ENCODE results near the gene KRTAP1-4.
"Not testable (repeated sequence)": the region's sequence is repeated elsewhere in the genome, so short reads cannot be mapped to it uniquely, and the experiment has no call there.

Gene KRTAP1-4, protein sequence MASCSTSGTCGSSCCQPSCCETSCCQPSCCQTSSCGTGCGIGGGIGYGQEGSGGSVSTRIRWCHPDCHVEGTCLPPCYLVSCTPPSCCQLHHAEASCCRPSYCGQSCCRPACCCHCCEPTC

GRCh38 chr17:41029633-41030245 is at the start of gene KRTAP1-4:
KRTAP1-4 (minus strand) TSS chr17:41030195; CDS start chr17:41030078, 117 bp downstream.
- no peak for DNase-seq

DNA sequence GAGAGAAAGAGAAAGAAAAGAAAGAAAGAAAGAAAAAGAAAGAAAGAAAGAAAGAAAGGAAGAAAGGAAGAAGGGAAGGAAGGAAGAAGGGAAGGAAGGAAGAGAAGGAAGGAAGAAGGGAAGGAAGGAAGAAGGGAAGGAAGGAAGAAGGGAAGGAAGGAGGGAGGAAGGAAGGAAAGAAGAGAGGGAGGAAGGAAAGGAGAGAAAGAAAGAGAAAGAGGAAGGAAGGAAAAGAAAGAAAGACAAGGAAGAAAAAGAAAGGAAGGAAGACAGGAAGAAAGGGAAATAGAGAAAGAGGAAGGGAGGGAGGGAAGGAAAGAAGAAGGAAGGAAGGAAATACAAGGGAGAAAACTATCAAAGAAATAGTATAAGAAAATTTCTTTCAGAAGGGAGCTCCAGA is 46.8 kb upstream of the KRTAP1-4 start:
- no peak for DNase-seq

GRCh38 chr17:41073676-41074075 is 43.7 kb upstream of the KRTAP1-4 start:
- DNase-seq, result no peak

DNA sequence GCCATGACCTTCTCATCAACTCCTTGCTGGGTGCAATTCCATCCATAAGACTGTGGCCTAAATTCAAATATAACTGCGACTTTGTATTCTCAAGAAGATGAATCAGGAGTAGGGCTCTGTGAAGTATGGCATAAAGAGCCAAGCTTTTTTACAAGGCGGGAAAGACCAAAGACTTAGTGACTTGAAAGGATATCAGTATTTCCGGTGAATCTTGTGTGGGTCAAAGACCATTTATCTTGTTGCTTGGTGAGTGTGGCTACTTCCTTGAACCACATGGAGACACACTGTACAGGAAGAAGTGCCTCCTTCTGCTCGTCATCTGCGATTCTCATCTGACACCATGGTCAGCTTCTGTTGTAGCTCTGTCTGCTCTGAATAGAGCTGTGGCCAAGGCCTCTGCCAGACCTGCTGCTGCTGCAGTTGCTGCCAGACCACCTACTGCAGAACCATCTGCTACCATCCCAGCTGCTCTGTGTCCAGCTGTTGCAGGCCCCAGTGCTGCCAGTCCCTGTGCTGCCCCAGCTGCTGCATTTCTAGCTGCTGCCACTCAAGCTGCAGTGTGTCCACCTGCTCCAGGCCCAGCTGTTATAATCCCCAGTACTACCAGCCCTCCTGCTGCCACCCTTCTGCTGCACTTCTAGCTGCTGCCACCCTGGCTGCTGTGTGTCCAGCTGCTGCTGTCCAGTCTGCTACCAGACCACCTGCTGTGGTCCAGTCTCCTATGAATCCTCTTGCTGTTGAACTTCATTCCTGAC is 41.8 kb upstream of the KRTAP1-4 start:
- no peak for DNase-seq

DNA sequence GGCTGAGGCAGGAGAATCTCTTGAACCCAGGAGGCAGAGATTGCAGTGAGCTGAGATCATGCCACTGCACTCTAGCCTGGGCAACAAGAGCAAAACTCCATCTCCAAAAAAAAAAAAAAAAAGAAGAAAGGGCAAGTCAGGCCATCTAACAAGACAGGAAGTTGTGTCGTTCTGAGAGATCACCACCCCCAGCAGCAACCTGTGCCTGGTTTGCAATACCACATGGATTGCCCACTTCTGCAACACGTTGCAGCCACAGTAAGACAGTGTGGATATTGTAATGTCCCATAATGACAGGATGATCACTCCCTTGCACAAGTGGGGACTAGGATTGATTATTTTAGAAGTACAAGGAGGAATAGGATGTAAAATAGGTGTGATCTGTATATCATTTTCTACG is 39.0 kb upstream of the KRTAP1-4 start:
- DNase-seq, result no peak

- no peak for DNase-seq
These were observed 37.3 kb upstream of the KRTAP1-4 start for GRCh38 chr17:41067281-41067680.

DNA sequence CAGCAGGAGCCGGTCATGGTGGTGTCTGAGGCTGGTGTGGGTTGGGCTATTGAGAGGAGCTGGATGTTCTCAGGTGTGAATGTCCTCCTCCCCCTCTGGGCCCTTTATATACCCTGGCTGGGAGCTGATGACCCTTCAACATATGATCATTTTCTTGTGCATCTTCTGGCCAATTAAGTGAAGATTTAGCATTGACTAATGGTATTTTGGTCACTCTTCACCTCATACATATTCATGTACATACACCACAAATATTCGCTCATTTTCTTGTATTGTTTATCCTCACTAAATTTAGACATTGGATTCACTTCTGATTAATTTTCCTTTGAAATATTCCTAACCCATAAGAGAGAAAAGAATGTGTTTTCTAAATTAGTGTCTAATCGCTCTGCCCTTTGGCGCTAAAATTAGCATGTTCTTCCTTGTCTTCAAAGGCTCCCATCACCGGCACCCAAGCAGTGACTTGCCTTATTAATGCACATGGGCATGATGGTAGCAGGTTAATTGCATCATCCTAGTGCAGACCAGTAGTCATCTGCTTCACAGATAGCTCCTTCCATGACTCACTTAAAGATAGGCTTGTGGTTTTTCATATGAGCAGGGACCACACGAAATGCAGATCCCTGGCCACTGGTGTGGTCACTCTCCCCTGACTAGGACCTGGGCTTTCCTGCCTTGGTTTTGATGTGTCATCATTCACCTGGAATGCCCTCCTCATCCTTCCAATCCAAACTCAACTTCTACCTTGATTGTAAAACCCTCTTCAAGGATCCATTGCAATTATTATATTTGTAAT is 36.0 kb upstream of the KRTAP1-4 start, which contains the start of gene KRTAP2-4:
TSS of gene KRTAP2-4 (minus strand) at position 51 of the 796 bp plus-strand sequence. CDS start at position 17, 34 bp downstream.
- DNase-seq, result no peak

DNA sequence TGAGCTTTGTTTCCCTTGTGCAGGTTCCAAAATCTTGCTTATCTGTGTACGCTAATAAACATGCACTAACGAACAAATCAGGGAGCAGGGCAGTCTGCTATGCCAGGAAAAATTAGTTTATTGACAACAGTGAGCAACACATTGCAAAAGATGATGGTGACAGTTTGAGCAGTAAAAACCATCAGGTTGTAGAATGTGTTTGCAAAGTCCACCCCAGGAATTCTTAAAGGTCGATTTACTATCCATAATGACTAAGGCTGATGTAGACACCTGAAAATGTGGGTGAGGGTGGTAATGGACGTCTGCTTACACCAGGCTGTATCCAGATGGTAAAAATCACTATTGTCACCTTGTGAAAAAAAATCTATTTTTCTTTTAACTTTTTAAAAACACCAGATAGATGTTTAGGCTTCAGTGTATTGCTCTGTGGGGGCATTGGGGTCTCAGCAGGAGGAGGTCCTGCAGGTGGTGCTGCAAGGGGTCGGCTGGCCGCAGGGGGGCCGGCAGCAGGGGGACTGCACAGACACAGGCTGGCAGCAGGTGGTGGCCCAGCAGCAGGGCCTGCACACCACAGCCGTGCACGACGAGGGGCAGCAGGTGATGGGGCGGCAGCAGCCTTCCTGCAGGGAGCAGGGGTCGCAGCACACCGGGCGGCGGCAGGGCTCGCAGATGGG is 35.2 kb upstream of the KRTAP1-4 start:
- not testable (repeated sequence) for DNase-seq

- no peak for DNase-seq
These were observed 34.3 kb upstream of the KRTAP1-4 start for GRCh38 chr17:41064301-41064700.

GRCh38 chr17:41063449-41063848 is 33.5 kb upstream of the KRTAP1-4 start:
- no peak for DNase-seq

GRCh38 chr17:41061964-41062363 is 32.0 kb upstream of the KRTAP1-4 start:
- DNase-seq, result no peak

DNA sequence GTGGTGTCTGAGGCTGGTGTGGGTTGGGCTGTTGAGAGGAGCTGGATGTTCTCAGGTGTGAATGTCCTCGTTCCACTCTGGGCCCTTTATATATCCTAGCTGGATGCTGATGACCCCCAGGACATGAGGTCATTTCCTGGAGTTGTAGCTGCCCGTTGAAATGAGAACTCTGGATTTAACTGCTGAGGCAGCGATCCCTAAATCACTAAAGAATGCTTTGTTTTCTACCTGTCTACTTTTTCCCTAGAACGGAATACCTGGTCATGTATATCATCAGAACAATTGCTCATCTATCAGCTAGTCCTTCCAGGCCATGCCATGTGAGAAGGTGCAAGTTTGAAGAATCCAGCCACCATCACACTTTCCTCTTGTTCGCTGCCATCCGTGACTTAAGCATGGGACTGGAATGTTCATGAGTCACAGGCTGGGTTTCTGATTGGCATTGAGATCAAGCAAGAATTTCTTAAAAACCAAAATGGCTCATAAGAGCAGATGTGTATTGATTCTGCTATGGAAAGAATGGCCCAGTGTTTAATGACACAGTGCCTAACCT is 30.1 kb upstream of the KRTAP1-4 start, which contains the start of gene KRTAP2-3:
TSS of gene KRTAP2-3 (minus strand) at position 63 of the 553 bp plus-strand sequence. CDS start 64 bp downstream, outside the sequence.
- no peak for DNase-seq

GRCh38 chr17:41059276-41060051 is 29.5 kb upstream of the KRTAP1-4 start:
- DNase-seq, result not testable (repeated sequence)

GRCh38 chr17:41058741-41059140 is 28.7 kb upstream of the KRTAP1-4 start:
- DNase-seq, result no peak

- no peak for DNase-seq
These were observed 27.6 kb upstream of the KRTAP1-4 start for GRCh38 chr17:41057547-41057946.

DNA sequence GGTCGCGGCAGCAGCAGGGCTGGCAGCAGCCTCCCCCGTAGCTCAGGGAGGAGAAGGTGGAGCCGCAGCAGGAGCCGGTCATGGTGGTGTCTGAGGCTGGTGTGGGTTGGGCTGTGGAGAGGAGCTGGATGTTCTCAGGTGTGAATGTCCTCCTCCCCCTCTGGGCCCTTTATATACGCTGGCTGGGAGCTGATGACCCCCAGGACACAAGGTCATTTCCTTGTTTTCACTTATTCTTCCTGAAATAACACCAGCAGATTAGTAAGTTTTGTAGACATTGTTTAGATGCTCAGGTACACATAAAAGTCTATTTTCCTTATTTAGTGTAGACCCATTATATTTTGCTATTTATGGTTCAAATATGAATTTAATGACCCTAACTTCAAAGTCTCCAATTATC is 25.1 kb upstream of the KRTAP1-4 start, which contains the start of gene KRTAP2-2:
TSS of gene KRTAP2-2 (minus strand) at position 101 of the 400 bp plus-strand sequence. CDS start at position 82, 19 bp downstream.
- DNase-seq, result not testable (repeated sequence)

DNA sequence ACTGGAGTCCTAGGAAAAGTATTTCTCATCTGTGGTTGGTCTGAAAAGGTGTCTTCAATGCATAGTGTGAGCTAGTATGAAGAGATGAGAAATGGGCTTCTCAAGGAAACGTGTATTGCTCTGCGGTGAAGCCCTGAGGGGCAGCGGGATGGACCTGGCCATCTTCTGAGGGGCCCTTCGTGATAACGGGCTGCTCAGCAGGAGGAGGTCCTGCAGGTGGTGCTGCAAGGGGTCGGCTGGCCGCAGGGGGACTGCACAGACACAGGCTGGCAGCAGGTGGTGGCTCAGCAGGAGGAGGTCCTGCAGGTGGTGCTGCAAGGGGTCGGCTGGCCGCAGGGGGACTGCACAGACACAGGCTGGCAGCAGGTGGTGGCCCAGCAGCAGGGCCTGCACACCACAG is 24.6 kb upstream of the KRTAP1-4 start:
- not testable (repeated sequence) for DNase-seq

DNA sequence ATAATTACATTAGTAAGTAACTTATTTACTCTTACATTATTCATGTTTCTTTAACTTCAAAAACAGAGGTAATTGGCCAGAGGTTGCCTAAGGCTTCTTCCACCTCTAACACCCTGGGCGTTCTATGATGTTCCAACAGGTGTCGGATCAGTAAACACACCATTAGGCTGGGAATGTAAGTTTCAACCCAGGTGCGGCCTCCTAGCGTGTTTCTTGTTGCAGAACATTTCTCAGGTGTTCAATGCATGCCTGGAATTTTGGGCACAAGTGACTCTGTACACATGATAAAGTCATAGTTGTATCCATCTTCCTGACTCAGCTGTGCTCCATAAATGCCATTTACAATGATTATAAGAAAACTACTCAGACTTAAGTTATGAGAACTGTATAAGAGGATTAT is 24.0 kb upstream of the KRTAP1-4 start:
- DNase-seq, result no peak

GRCh38 chr17:41052566-41052965 is 22.6 kb upstream of the KRTAP1-4 start:
- no peak for DNase-seq

DNA sequence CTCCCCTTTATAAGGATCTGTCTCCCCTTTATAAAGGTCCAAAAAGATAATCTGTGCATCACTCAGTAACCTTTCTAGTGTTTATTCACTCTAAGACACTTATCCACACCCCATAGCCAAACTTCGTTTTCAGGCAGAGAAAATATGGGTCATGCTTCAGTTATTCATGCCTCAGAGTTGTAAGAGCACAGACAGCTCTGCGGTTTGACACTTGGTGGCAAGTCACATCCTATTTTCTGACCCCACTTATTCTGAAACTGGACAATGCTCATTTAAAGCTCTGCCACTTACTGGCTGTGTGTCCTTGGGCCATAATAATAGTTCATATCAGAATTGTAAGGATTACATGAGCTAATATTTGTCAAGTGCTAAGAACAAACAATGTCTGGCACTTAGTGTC is 19.1 kb upstream of the KRTAP1-4 start:
- DNase-seq, result no peak

- DNase-seq, result no peak
These were observed 18.4 kb upstream of the KRTAP1-4 start for GRCh38 chr17:41048441-41048840.

Measured in stimulated activated CD8-positive, alpha-beta memory T cell treated with anti-CD3 and anti-CD28 coated beads, Interleukin-4, amount 100 ng/mL, for 48 hours (primary cell).